Activated CD4-positive, alpha-beta T cell treated with anti-CD3 and anti-CD28 coated beads, Interleukin-2, amount 10 ng/mL, durations not matched to agents 7 days and 5 days (primary cell): Measurements from ENCODE around the gene VPS33A. TPM values are rescaled to one million over a fixed set of nuclear protein-coding genes. Genes with fewer than 3 reads are reported as not detected.

Source experiments
- CTCF ChIA-PET: fragments of 350-600 bp; sonication (Branson Sonifier 250); formaldehyde crosslinking; loops from one replicate; lab custom pipeline; 2021; ENCODE audit warnings: antibody characterized with exemption; lab: Charles Lee
- POLR2A ChIA-PET: fragments of 350-600 bp; sonication (Branson Sonifier 250); formaldehyde crosslinking; loops from one replicate; lab custom pipeline; 2021; ENCODE audit warnings: antibody characterized with exemption; lab: Charles Lee
- DNase-seq: peaks from one replicate; pipeline ENCODE4 v3.0.0-alpha.2; 2020
- H3K27ac Mint-ChIP-seq: one replicate; pipeline ENCODE4 v1.8.0; 2021; ENCODE audit warnings: mild to moderate bottlenecking, moderate library complexity, mixed read lengths
- H3K27me3 Mint-ChIP-seq: one replicate; pipeline ENCODE4 v1.8.0; 2021; ENCODE audit warnings: mixed read lengths
- H3K36me3 Mint-ChIP-seq: one replicate; pipeline ENCODE4 v1.8.0; 2021; ENCODE audit warnings: low read depth, mixed read lengths
- H3K4me1 Mint-ChIP-seq: one replicate; pipeline ENCODE4 v1.8.0; 2021; ENCODE audit warnings: mixed read lengths
- H3K4me3 Mint-ChIP-seq: one replicate; pipeline ENCODE4 v1.8.0; 2021; ENCODE audit warnings: mild to moderate bottlenecking, moderate library complexity, mixed read lengths
- H3K9me3 Mint-ChIP-seq: one replicate; pipeline ENCODE4 v1.8.0; 2021; ENCODE audit warnings: mixed read lengths
- total RNA-seq, 2 experiments: library from RNA; stranded (reverse); gene quantifications; one replicate each; pipeline ENCODE4 v1.2.3, GENCODE V29; 2021

VPS33A gene
- 10 to 100 TPM; 29.7 to 33.1 TPM for total RNA-seq

DNA sequence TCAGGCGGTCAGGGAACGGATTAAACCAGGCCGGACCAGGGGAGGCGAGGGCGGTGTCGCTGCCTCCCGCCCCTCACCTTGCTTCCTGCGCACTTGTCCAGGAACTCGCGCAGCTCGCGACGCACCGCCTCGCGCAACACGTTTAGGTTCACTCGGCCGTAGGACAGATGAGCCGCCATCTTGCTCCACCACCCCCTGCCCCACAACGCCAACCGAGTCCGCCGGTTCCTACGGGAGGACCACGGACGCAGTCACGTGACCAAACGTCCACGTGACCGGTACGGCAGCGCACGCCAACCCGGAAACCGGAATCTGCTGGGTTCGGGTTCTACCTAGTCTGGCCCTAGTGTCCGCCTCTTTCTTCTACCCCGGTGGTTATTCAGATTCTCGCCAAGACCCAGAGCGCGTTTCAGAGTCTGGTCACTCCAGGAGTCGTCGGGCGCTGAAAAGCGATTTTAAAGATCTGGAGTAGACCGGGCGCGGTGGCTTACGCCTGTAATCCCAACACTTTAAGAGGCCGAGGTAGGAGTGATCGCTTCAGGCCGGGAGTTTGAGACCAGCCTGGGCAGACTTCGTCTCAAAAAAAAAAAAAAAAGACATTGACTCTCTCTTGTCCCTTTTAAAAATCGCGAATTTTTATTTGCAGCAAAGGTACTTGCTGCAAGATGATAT is at the start of gene VPS33A:
TSS of gene VPS33A (minus strand) at position 265 of the 672 bp plus-strand sequence. CDS start at position 179, 86 bp downstream.
- H3K4me3 Mint-ChIP-seq = peak within 1 kb of the TSS; percentile 91
- peaks cover 16% of the 10 kb centered on the region for H3K36me3 Mint-ChIP-seq
- ChIA-PET POLR2A (interaction anchor here (0.6 to 0.7 kb wide), 3 partner anchors 164 to 1791 kb away, joined by 3 to 7 read pairs (median 3); no protein-coding TSS in a partner anchor), CTCF (interaction anchor here (0.6 to 1.4 kb wide), 7 partner anchors 9 to 75 kb away, joined by 3 to 5 read pairs (median 3); no protein-coding TSS in a partner anchor)
- peaks cover 29% of the 10 kb centered on the region for H3K4me1 Mint-ChIP-seq
- DNase-seq = peak; percentile 96
- peak within 1 kb of the TSS; percentile 96 for H3K27ac Mint-ChIP-seq
- no peaks in the 10 kb centered on the region for H3K9me3 Mint-ChIP-seq
- peaks cover 2% of the 10 kb centered on the region for H3K27me3 Mint-ChIP-seq

DNA sequence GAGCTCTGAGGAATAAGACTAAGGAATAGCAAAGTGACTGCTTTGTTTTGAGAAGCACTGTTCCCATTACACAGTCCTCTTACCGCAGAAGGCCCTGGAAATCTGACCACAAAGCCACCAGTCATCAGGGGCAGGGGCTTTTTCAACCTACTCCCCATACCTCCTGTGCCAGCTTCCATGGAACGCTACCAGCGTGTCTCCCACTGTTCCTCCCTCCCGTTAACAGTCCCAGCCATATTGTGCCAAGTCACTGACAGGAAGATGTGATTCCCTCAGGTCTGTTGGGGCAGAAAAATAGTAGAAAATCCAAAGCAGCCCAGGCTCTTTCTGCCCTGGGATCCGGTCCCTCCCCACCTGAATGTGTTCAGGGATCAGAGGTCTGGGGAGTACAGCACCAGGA is 46.6 kb upstream of the VPS33A start:
- DNase-seq = no peak
- Mint-ChIP-seq H3K36me3 (peaks cover 32% of the 10 kb centered on the region), H3K27ac (no peak overlapping the region), H3K27me3 (no peaks in the 10 kb centered on the region), H3K4me3 (no peak overlapping the region), H3K4me1 (no peaks in the 10 kb centered on the region), H3K9me3 (no peaks in the 10 kb centered on the region)
- ChIA-PET POLR2A (no interaction called here), CTCF (interaction anchor here (1.2 kb wide), 1 partner anchor 21 kb away, joined by 3 read pairs; no protein-coding TSS in a partner anchor)

DNA sequence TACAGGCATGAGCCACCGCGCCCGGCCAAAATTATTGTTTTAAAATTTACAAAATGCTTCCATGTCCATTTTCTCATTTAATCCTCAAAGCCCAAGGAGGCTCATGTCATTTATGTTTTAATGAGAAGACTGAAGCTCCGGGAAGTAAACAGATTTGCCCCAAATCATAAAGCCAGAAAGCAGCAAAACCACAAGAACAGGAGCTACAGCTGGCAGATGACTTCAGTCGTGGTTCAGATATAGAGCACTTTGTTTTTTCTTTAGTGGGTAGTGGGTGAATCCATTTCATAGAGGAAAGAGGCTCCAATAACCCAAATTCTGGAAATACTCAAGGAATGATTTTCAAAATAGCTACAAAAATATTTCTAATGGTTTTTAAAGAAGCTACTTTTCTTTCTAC is 45.4 kb upstream of the VPS33A start:
- no peaks in the 10 kb centered on the region for H3K4me1 Mint-ChIP-seq
- peaks cover 26% of the 10 kb centered on the region for H3K36me3 Mint-ChIP-seq
- H3K4me3 Mint-ChIP-seq = no peak overlapping the region
- DNase-seq = no peak
- H3K9me3 Mint-ChIP-seq = no peaks in the 10 kb centered on the region
- ChIA-PET CTCF (interaction anchor here (1.1 kb wide), 1 partner anchor 24 kb away, joined by 7 read pairs; no protein-coding TSS in a partner anchor), POLR2A (no interaction called here)
- no peaks in the 10 kb centered on the region for H3K27me3 Mint-ChIP-seq
- H3K27ac Mint-ChIP-seq = no peak overlapping the region

DNA sequence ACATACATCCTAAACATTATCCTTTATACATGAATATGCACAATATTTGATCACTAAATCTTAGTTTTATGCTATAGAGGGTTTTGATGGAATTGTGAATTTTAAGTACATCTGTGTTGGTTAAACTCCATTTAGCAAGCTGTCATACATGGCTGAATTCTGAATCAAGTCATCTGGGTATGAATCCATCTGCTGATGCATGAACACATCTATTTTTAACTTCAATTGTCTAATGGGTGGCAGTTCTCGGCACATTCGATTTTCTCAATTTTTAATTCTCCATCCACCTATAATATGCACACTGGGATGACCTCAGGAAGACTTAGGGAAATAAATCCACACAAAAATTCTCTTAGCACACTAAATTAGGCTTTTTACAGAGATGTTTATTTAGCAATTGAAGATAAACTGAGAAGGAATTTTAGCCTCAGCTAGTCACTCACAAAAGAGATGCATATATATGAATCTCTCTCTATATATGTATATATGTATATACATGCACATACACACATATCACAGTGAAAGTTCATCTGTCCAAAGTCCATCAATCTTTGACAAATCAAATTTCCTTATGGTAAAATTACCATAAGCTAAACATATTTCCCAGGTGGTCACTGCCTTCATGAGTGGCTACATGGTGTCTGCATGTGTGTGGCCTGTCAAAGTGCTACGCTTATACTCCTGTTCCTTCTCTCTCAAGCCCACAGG is 44.5 kb upstream of the VPS33A start:
- Mint-ChIP-seq H3K27me3 (no peaks in the 10 kb centered on the region), H3K4me1 (no peaks in the 10 kb centered on the region), H3K27ac (no peak overlapping the region), H3K4me3 (no peak overlapping the region), H3K36me3 (peaks cover 21% of the 10 kb centered on the region), H3K9me3 (no peaks in the 10 kb centered on the region)
- DNase-seq = no peak
- CTCF ChIA-PET = interaction anchor here (1.0 kb wide), 1 partner anchor 13 kb away, joined by 3 read pairs; no protein-coding TSS in a partner anchor
- POLR2A ChIA-PET = no interaction called here

DNA sequence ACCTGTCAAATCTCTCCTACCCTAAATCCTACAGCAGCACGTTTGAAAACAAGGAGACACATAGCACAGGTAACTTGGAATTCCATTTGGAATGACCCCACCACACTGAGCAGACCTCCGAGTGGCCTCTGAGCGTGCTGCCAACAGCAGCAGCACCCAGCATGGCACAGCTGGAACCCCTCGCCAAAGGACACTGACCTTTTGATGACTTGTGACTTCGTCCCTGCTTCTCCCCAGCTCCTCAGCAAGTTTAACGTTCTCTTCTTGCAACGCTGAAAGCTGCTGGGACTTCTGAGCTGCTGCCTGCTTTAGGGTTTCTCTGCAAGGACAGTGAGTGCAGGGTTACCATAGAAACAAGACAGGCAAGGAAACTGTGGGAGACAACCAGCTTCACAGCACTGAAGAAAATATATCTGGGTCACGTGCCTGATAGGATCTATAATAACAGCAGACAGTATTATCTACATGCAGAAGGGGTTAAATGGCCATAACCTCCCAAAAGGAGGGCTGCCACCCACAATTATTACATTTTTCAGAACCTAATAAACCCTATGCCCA is 43.3 kb upstream of the VPS33A start:
- Mint-ChIP-seq H3K4me1 (no peaks in the 10 kb centered on the region), H3K9me3 (no peaks in the 10 kb centered on the region), H3K27ac (no peak overlapping the region), H3K36me3 (peaks cover 15% of the 10 kb centered on the region), H3K4me3 (no peak overlapping the region), H3K27me3 (no peaks in the 10 kb centered on the region)
- POLR2A ChIA-PET = no interaction called here
- CTCF ChIA-PET = no interaction called here
- DNase-seq = no peak

- ChIA-PET POLR2A (no interaction called here), CTCF (interaction anchor here (0.5 kb wide), 1 partner anchor 127 kb away, joined by 3 read pairs; no protein-coding TSS in a partner anchor)
- Mint-ChIP-seq H3K4me1 (no peaks in the 10 kb centered on the region), H3K36me3 (peaks cover 15% of the 10 kb centered on the region), H3K27me3 (no peaks in the 10 kb centered on the region), H3K9me3 (no peaks in the 10 kb centered on the region), H3K4me3 (no peak overlapping the region), H3K27ac (no peak overlapping the region)
- no peak for DNase-seq
Measured at GRCh38 chr12:122308811-122309210, 42.5 kb upstream of the VPS33A start.

DNA sequence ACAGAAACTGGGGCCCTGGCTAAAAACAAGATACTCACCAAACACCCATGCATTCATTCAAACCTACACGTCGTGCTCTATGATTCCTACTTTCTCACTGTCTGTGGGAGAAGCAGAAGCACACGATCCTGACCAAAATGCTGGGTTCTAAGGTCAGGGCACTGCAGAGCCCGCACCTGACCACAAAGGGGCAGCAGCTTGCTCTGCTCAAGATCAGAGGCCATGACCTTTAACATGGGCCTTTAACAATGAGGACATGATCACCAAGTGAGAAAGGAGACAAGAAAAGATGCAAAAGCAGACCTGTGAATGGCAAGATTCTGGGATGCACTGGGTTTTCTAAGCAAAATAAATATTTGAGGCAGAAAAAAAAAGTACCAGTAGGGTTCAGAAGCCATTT is 40.1 kb upstream of the VPS33A start:
- no peak overlapping the region for H3K27ac Mint-ChIP-seq
- no peaks in the 10 kb centered on the region for H3K9me3 Mint-ChIP-seq
- H3K36me3 Mint-ChIP-seq = peaks cover 15% of the 10 kb centered on the region
- no peaks in the 10 kb centered on the region for H3K4me1 Mint-ChIP-seq
- no peak overlapping the region for H3K4me3 Mint-ChIP-seq
- H3K27me3 Mint-ChIP-seq = no peaks in the 10 kb centered on the region
- CTCF ChIA-PET = interaction anchor here (0.6 to 1.8 kb wide), 8 partner anchors 11 to 1527 kb away, joined by 3 to 5 read pairs (median 3); no protein-coding TSS in a partner anchor
- no peak for DNase-seq
- POLR2A ChIA-PET = no interaction called here

- Mint-ChIP-seq H3K27ac (no peak overlapping the region), H3K36me3 (peaks cover 11% of the 10 kb centered on the region), H3K4me1 (no peaks in the 10 kb centered on the region), H3K27me3 (no peaks in the 10 kb centered on the region), H3K9me3 (no peaks in the 10 kb centered on the region), H3K4me3 (no peak overlapping the region)
- CTCF ChIA-PET = interaction anchor here (1.0 to 1.8 kb wide), 4 partner anchors 8 to 77 kb away, joined by 3 read pairs; no protein-coding TSS in a partner anchor
- POLR2A ChIA-PET = no interaction called here
- no peak for DNase-seq
Measured at GRCh38 chr12:122304924-122305323, 38.6 kb upstream of the VPS33A start.

DNA sequence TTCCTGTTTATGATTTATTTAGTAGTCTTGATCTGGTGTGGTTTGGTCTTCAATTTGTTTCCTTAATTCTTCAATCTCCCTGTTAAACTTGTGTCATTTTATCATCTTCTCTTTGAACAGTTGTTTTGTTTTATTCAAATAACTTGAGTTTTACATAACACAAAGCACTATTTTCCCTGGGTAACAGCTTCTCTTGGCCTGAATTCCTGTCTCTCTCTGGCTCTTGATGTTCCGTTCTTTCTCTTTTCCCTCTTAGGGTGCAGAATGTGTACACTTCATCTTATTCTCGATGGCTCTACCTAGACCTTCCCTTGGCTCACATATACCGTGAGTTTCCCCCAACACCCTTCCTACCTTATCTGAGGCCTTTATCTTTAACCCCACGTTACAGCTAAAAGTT is 36.8 kb upstream of the VPS33A start:
- no peak overlapping the region for H3K27ac Mint-ChIP-seq
- H3K4me1 Mint-ChIP-seq = no peaks in the 10 kb centered on the region
- ChIA-PET POLR2A (no interaction called here), CTCF (no interaction called here)
- H3K4me3 Mint-ChIP-seq = no peak overlapping the region
- peaks cover 8% of the 10 kb centered on the region for H3K36me3 Mint-ChIP-seq
- DNase-seq = no peak
- H3K9me3 Mint-ChIP-seq = no peaks in the 10 kb centered on the region
- H3K27me3 Mint-ChIP-seq = no peaks in the 10 kb centered on the region

- Mint-ChIP-seq H3K4me3 (no peak overlapping the region), H3K27me3 (no peaks in the 10 kb centered on the region), H3K9me3 (no peaks in the 10 kb centered on the region), H3K27ac (no peak overlapping the region), H3K36me3 (peaks cover 17% of the 10 kb centered on the region), H3K4me1 (peaks cover under 1% of the 10 kb centered on the region)
- CTCF ChIA-PET = interaction anchor here (1.5 kb wide), 2 partner anchors 7 to 24 kb away, joined by 3 read pairs; no protein-coding TSS in a partner anchor
- DNase-seq = no peak
- POLR2A ChIA-PET = no interaction called here
Measured at GRCh38 chr12:122298071-122298748, 31.9 kb upstream of the VPS33A start.

DNA sequence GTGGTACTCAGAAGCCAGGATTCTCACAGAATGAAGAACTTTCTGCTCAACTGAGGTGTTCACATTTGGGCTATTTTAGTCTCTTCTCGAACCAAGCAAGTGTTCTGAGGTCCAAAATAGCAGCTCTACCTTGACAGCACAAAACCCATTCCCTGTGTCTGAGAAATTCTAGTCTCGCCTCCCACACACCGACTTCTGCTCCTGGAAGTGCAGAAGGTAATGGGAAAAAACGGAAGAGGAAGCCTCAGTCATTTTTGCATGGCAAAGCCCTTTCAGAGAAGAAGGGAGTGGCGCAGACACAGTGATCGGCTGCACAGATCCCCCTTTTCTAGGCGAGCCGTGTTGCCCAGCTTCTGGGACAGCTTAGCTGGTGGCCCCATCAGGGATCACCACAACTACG is 31.2 kb upstream of the VPS33A start:
- H3K27me3 Mint-ChIP-seq = no peaks in the 10 kb centered on the region
- H3K4me3 Mint-ChIP-seq = no peak overlapping the region
- H3K36me3 Mint-ChIP-seq = peaks cover 20% of the 10 kb centered on the region
- CTCF ChIA-PET = interaction anchor here (1.5 kb wide), 2 partner anchors 8 to 24 kb away, joined by 3 read pairs; no protein-coding TSS in a partner anchor
- H3K9me3 Mint-ChIP-seq = no peaks in the 10 kb centered on the region
- POLR2A ChIA-PET = no interaction called here
- DNase-seq = no peak
- no peak overlapping the region for H3K27ac Mint-ChIP-seq
- H3K4me1 Mint-ChIP-seq = peaks cover 4% of the 10 kb centered on the region

- no peaks in the 10 kb centered on the region for H3K27me3 Mint-ChIP-seq
- H3K36me3 Mint-ChIP-seq = peaks cover 23% of the 10 kb centered on the region
- H3K4me1 Mint-ChIP-seq = peaks cover 4% of the 10 kb centered on the region
- no peak for DNase-seq
- CTCF ChIA-PET = no interaction called here
- no peak overlapping the region for H3K27ac Mint-ChIP-seq
- POLR2A ChIA-PET = no interaction called here
- no peak overlapping the region for H3K4me3 Mint-ChIP-seq
- no peaks in the 10 kb centered on the region for H3K9me3 Mint-ChIP-seq
Measured at GRCh38 chr12:122295877-122296276, 29.6 kb upstream of the VPS33A start.
